Psoas muscle (tissue), 8 donors: ENCODE measurements around the gene ZNRD2. TPM values are rescaled to one million over a fixed set of nuclear protein-coding genes. Genes with fewer than 3 reads are reported as not detected.
"Not testable (repeated sequence)": the region's sequence is repeated elsewhere in the genome, so short reads cannot be mapped to it uniquely, and the experiment has no call there.

Experiments used
- ATAC-seq, 4 donors: fragments of 200-7000 bp; cut with Tn5 transposase; one replicate each; pipeline ENCODE4 v1.9.1; 2020; ENCODE audit warnings: moderate library complexity in 3 of 4, mild to moderate bottlenecking in 2 of 4
- DNase-seq, 2 donors: peaks; one replicate each; pipeline ENCODE4 v3.0.0-alpha.2; 2020
- H3K27ac ChIP-seq: fragments of 200-600 bp; one replicate; pipeline ENCODE4 v1.8.0; 2022
- H3K27me3 ChIP-seq, 3 donors: fragments of 200-600 bp in 1 of 3; one replicate each; pipeline versions ENCODE4 v1.6.1 to v1.8.0; 2013 to 2022; ENCODE audit warnings: low read length in 2 of 3, mild to moderate bottlenecking in 2 of 3, moderate library complexity in 1 of 3; ENCODE audit not compliant: insufficient read depth in 3 of 3
- H3K36me3 ChIP-seq, 2 donors: fragments of 200-600 bp in 1 of 2; one replicate each; pipeline versions ENCODE4 v1.6.1 to v1.8.0; 2013 to 2022; ENCODE audit warnings: low read depth in 1 of 2, mild to moderate bottlenecking in 1 of 2, moderate library complexity in 1 of 2; ENCODE audit not compliant: insufficient read depth in 1 of 2
- H3K4me1 ChIP-seq: fragments of 200-600 bp; one replicate; pipeline ENCODE4 v1.8.0; 2022
- H3K4me3 ChIP-seq: fragments of 200-600 bp; one replicate; pipeline ENCODE4 v1.8.0; 2022; ENCODE audit warnings: mild to moderate bottlenecking
- H3K9me3 ChIP-seq: fragments of 200-600 bp; one replicate; pipeline ENCODE4 v1.8.0; 2022
- CTCF ChIP-seq: fragments of 200-600 bp; IDR thresholded peaks from one replicate; pipeline ENCODE4 v1.8.0; 2022; ENCODE audit warnings: antibody characterized with exemption
- WGBS, 3 donors: extraction: QIAGEN DNeasy Blood & Tissue Kit; methylation state at CpG; one replicate each; pipeline versions ENCODE4 v1.1.6 to v1.1.7; 2013; 5-methylcytosine and 5-hydroxymethylcytosine counted together
- intact Hi-C, 2 donors: fragments of 100-400 bp; cut with DNase I; formaldehyde crosslinking; loops; one replicate each; pipeline versions ENCODE4 v1.11.0 to v1.14.2; 2022
- polyA plus RNA-seq, 3 donors: library from polyadenylated mRNA; stranded (reverse); fragments of 200-250 nt; gene quantifications; one replicate each; pipeline ENCODE4 v1.2.3, GENCODE V29; 2013
- total RNA-seq, 4 donors: library from RNA; stranded (reverse); fragmentation: NEBNext Ultra II Directional in 2 of 4; extraction: Animal tissue kit (Norgen Biotek cat#: 25700) in 2 of 4; gene quantifications; one replicate each; pipeline versions ENCODE4 v1.2.1 to v1.2.4, GENCODE V29; 2021 to 2023
- donor health status: healthy with polysubstance abuse.
- donor health status: DM: no; HTN: no; CAD: no; lungs with moderate emphysema.
- donor health status: Bipolar disorder and iron deficiency.
- donor health status: healthy.
- donor health status: DM: yes; HTN: yes; CAD: no.
- donor health status: DM: no; HTN: no; CAD: no.
- donor health status: DM: no; HTN: no; CAD: no.
- donor health status: DM: yes; HTN: yes; CAD: no.

The ZNRD2 gene
- total and polyA plus RNA-seq, 7 donors = 31.6 to 118 (median 43.5) TPM

GRCh38 chr11:65562020-65562419 is 8.3 kb upstream of the ZNRD2 start:
- no peaks in the 10 kb centered on the region for H3K36me3 ChIP-seq

GRCh38 chr11:65562788-65563187 is 7.5 kb upstream of the ZNRD2 start:
- TF ChIP-seq CTCF = no peak
- ATAC-seq (no peak), DNase-seq (no peak)
- peak overlapping the region; percentile 99 for H3K27ac ChIP-seq
- 79 to 92% (median 80%) methylated on average over 8 to 9 of the region's 9 CpGs for WGBS, 3 donors
- peaks cover 41% of the 10 kb centered on the region for H3K4me1 ChIP-seq
- peaks cover 0 to 2% of the 10 kb centered on the region in 2 donors for H3K36me3 ChIP-seq
- H3K27me3 ChIP-seq = no peaks in the 10 kb centered on the region
- no peaks in the 10 kb centered on the region for H3K9me3 ChIP-seq
- intact Hi-C loops = no loop called here
- no peak overlapping the region for H3K4me3 ChIP-seq

More at GRCh38 chr11:65562020-65562419, 8.3 kb upstream of the ZNRD2 start:
- Histone ChIP-seq H3K4me3 (no peak overlapping the region), H3K27ac (peak overlapping the region; percentile 99), H3K27me3 (no peaks in the 10 kb centered on the region), H3K4me1 (peaks cover 41% of the 10 kb centered on the region), H3K9me3 (no peaks in the 10 kb centered on the region)
- DNase-seq = no peak
- intact Hi-C loops = no loop called here
- no peak for TF ChIP-seq CTCF
- ATAC-seq = peak in 3 of 4 donors; percentile 32 to 58 (median 47)
- 44 to 73% (median 54%) methylated on average over 7 of the region's 7 CpGs for WGBS, 3 donors

- Histone ChIP-seq H3K27me3 (no peaks in the 10 kb centered on the region), H3K9me3 (no peaks in the 10 kb centered on the region), H3K36me3 (peaks cover 0 to 7% of the 10 kb centered on the region in 2 donors), H3K4me3 (no peak overlapping the region), H3K27ac (peak overlapping the region; percentile 5), H3K4me1 (peaks cover 43% of the 10 kb centered on the region)
- ATAC-seq (no peak), DNase-seq (no peak)
- TF ChIP-seq CTCF = no peak
- WGBS, 3 donors = 90 to 95% (median 93%) methylated on average over 4 of the region's 4 CpGs
- intact Hi-C loops = no loop called here
Observed at GRCh38 chr11:65563601-65564000, 6.7 kb upstream of the ZNRD2 start.

GRCh38 chr11:65564879-65565559 is 5.3 kb upstream of the ZNRD2 start:
- 74 to 91% (median 74%) methylated on average over 12 of the region's 12 CpGs for WGBS, 3 donors
- H3K4me3 ChIP-seq, DNase-seq, ATAC-seq, H3K36me3 ChIP-seq, H3K27me3 ChIP-seq, H3K9me3 ChIP-seq, intact Hi-C loops: not testable (repeated sequence)
- Histone ChIP-seq H3K4me1 (peaks cover 37% of the 10 kb centered on the region), H3K27ac (peak overlapping the region; percentile 61)

GRCh38 chr11:65565624-65566453 is 4.4 kb upstream of the ZNRD2 start:
- intact Hi-C loops = no loop called here
- no peak for TF ChIP-seq CTCF
- no peaks in the 10 kb centered on the region for H3K27me3 ChIP-seq
- H3K36me3 ChIP-seq = peaks cover 0 to 7% of the 10 kb centered on the region in 2 donors
- H3K9me3 ChIP-seq = no peaks in the 10 kb centered on the region
- H3K27ac ChIP-seq = peak overlapping the region; percentile 61
- H3K4me3 ChIP-seq = no peak overlapping the region
- 73 to 81% (median 81%) methylated on average over 7 of the region's 7 CpGs for WGBS, 3 donors
- DNase-seq (no peak), ATAC-seq (no peak)
- peaks cover 31% of the 10 kb centered on the region for H3K4me1 ChIP-seq
